WTC11 (cell line): ENCODE results near the gene EIF4ENIF1.

Experiments
- CREM ChIP-seq: sonication (generic); formaldehyde crosslinking; IDR thresholded peaks from 2 replicates; pipeline ENCODE4 v1.8.1; 2022; ENCODE audit warnings: mild to moderate bottlenecking, missing genetic modification reagents, moderate library complexity
- CTCF ChIP-seq: fragments of 200-600 bp; IDR thresholded peaks from 2 replicates; pipeline ENCODE4 v1.8.0; 2022; ENCODE audit warnings: antibody characterized with exemption
- ELF4 ChIP-seq: sonication (generic); formaldehyde crosslinking; IDR thresholded peaks from 2 replicates; pipeline ENCODE4 v1.8.1; 2022; ENCODE audit warnings: low read depth, mild to moderate bottlenecking, moderate library complexity, missing genetic modification reagents
- MXD4 ChIP-seq: fragments of 250-450 bp; sonication (Bioruptor Pico); IDR thresholded peaks from 2 replicates; pipeline ENCODE4 v1.8.0; 2021; ENCODE audit warnings: mild to moderate bottlenecking, moderate library complexity, borderline replicate concordance
- NR3C1 ChIP-seq: sonication (generic); formaldehyde crosslinking; conservative IDR thresholded peaks from 2 replicates; pipeline ENCODE4 v1.8.1; 2023; ENCODE audit warnings: low read depth, mild to moderate bottlenecking, missing genetic modification reagents
- ZNF121 ChIP-seq: sonication (generic); formaldehyde crosslinking; IDR thresholded peaks from 2 replicates; pipeline ENCODE4 v1.8.0; 2023; ENCODE audit warnings: missing genetic modification reagents

GRCh38 chr22:31440681-31441080, 49.0 kb downstream of the EIF4ENIF1 start:
- TF ChIP-seq CTCF (no peak), ZNF121 (CRISPR knock-in tag) (no peak), NR3C1 (CRISPR knock-in tag) (no peak), CREM (CRISPR knock-in tag) (no peak), MXD4 (CRISPR knock-in tag) (no peak), ELF4 (no peak)
